A549 treated with ZK216348 at 1 μM for 4 hours (cell line): ENCODE data around the gene UQCC3. TPM values are rescaled to one million over a fixed set of nuclear protein-coding genes. Genes with fewer than 3 reads are reported as not detected.

Experiments
- total RNA-seq: library from RNA; stranded (reverse); fragments of 200-300 nt; extraction: Qiagen RNA extraction; gene quantifications from 5 replicates; pipeline ENCODE4 v1.2.3, GENCODE V29; 2022; ENCODE audit warnings: low read depth

UQCC3 gene
- 25.4 to 39.4 TPM (median 34.5 TPM) in 5 replicates for total RNA-seq

GRCh38 chr11:62671608-62672389 lies at the start of gene UQCC3, which contains the start of gene LBHD1:
Gene UQCC3, plus strand, starts transcription at chr11:62671673. Its CDS starts 73 bp downstream, at chr11:62671746.
Gene LBHD1, minus strand, starts transcription at chr11:62672267. Its CDS starts 2,236 bp downstream, at chr11:62670031.

GRCh38 chr11:62645946-62646824 lies 25.3 kb upstream of the UQCC3 start, which contains the start of gene GANAB:
Gene GANAB, minus strand, starts transcription at chr11:62646613. Its CDS starts 14 bp downstream, at chr11:62646599.

GRCh38 chr11:62665075-62665598 lies 6.3 kb upstream of the UQCC3 start, which contains the start of the genes C11orf98 and CSKMT:
Gene C11orf98, minus strand, starts transcription at chr11:62665210. Its CDS starts 41 bp downstream, at chr11:62665169.
Gene CSKMT, plus strand, starts transcription at chr11:62665312. Its CDS starts 568 bp downstream, at chr11:62665880.

GRCh38 chr11:62678770-62679696 lies 7.6 kb downstream of the UQCC3 start, which contains the start of gene UBXN1:
Gene UBXN1, minus strand, starts transcription at chr11:62679073. Its CDS starts 150 bp downstream, at chr11:62678923.

GRCh38 chr11:62689421-62690183 lies 18.1 kb downstream of the UQCC3 start, which contains the start of gene LRRN4CL:
Gene LRRN4CL, minus strand, starts transcription at chr11:62689530. Its CDS starts 1,022 bp downstream, at chr11:62688508.

GRCh38 chr11:62707277-62707861 lies 35.9 kb downstream of the UQCC3 start, which contains the start of the genes BSCL2 and GNG3:
Gene BSCL2, minus strand, starts transcription at chr11:62707424. Its CDS starts 229 bp downstream, at chr11:62707195.
Gene GNG3, plus strand, starts transcription at chr11:62707676. Its CDS starts 620 bp downstream, at chr11:62708296.

Other genes starting within 250 kb of the UQCC3 start
- gene AHNAK, start 124.9 kb upstream of the UQCC3 start, total RNA-seq = 237 to 338 TPM (median 298 TPM) in 5 replicates
- gene EEF1G, start 97.8 kb upstream of the UQCC3 start, total RNA-seq = 1,887 to 2,053 TPM (median 2,011 TPM) in 5 replicates
- gene TUT1, start 80.2 kb upstream of the UQCC3 start, total RNA-seq = 7.8 to 17.7 TPM (median 15.1 TPM) in 5 replicates
- gene MTA2, start 69.8 kb upstream of the UQCC3 start, total RNA-seq = 77.4 to 91.6 TPM (median 86.2 TPM) in 5 replicates
- gene EML3, start 58.9 kb upstream of the UQCC3 start, total RNA-seq = 13.5 to 30.1 TPM (median 26.2 TPM) in 5 replicates
- 3.5 to 4.8 TPM (median 4.4 TPM) in 5 replicates for gene ROM1, start 58.4 kb upstream of the UQCC3 start, total RNA-seq
- gene B3GAT3, start 49.7 kb upstream of the UQCC3 start, total RNA-seq = 30.1 to 56.7 TPM (median 52.1 TPM) in 5 replicates
- 200 to 293 TPM (median 267 TPM) in 5 replicates for gene GANAB, start 25.1 kb upstream of the UQCC3 start, total RNA-seq
- gene INTS5, start 18.4 kb upstream of the UQCC3 start, total RNA-seq = 12.9 to 22.4 TPM (median 21.3 TPM) in 5 replicates
- 124 to 164 TPM (median 134 TPM) in 5 replicates for gene C11orf98, start 6.5 kb upstream of the UQCC3 start, total RNA-seq
- gene CSKMT, start 6.4 kb upstream of the UQCC3 start, total RNA-seq = 5.8 to 16.2 TPM (median 12.6 TPM) in 5 replicates
- gene LBHD1, start 594 bp downstream of the UQCC3 start, total RNA-seq = 4.8 to 5.3 TPM (median 5.0 TPM) in 5 replicates
- gene UBXN1, start 7.4 kb downstream of the UQCC3 start, total RNA-seq = 89.4 to 131 TPM (median 123 TPM) in 5 replicates
- gene LRRN4CL, start 17.9 kb downstream of the UQCC3 start, total RNA-seq = 0.09 to 0.25 TPM (median 0.14 TPM) in 3 of 5 replicates, not detected in the others
- 49.0 to 86.5 TPM (median 71.5 TPM) in 5 replicates for gene BSCL2, start 35.8 kb downstream of the UQCC3 start, total RNA-seq
- gene GNG3, start 36.0 kb downstream of the UQCC3 start, total RNA-seq = not detected in 5 replicates
- gene HNRNPUL2, start 55.8 kb downstream of the UQCC3 start, total RNA-seq = 40.2 to 45.6 TPM (median 42.8 TPM) in 5 replicates
- gene TTC9C, start 56.8 kb downstream of the UQCC3 start, total RNA-seq = 30.4 to 34.7 TPM (median 33.1 TPM) in 5 replicates
- 1.1 to 1.8 TPM (median 1.6 TPM) in 5 replicates for gene ZBTB3, start 82.5 kb downstream of the UQCC3 start, total RNA-seq
- 170 to 201 TPM (median 175 TPM) in 5 replicates for gene POLR2G, start 89.9 kb downstream of the UQCC3 start, total RNA-seq
- 11.3 to 18.0 TPM (median 15.4 TPM) in 5 replicates for gene TAF6L, start 99.7 kb downstream of the UQCC3 start, total RNA-seq
- gene TMEM179B, start 115.7 kb downstream of the UQCC3 start, total RNA-seq = 53.3 to 97.0 TPM (median 86.6 TPM) in 5 replicates
- 16.2 to 32.5 TPM (median 26.9 TPM) in 5 replicates for gene TMEM223, start 120.3 kb downstream of the UQCC3 start, total RNA-seq
- gene NXF1, start 133.8 kb downstream of the UQCC3 start, total RNA-seq = 39.8 to 58.2 TPM (median 53.4 TPM) in 5 replicates
- gene STX5, start 160.4 kb downstream of the UQCC3 start, total RNA-seq = 19.1 to 25.0 TPM (median 24.7 TPM) in 5 replicates
- not detected in 5 replicates for gene TEX54, start 161.2 kb downstream of the UQCC3 start, total RNA-seq
- gene WDR74, start 167.9 kb downstream of the UQCC3 start, total RNA-seq = 61.5 to 84.6 TPM (median 81.8 TPM) in 5 replicates
- gene SLC3A2, start 209.2 kb downstream of the UQCC3 start, total RNA-seq = 846 to 1,034 TPM (median 998 TPM) in 5 replicates
- gene CHRM1, start 249.7 kb downstream of the UQCC3 start, total RNA-seq = 0.05 TPM in 1 of 5 replicates, not detected in the others